Stimulated activated CD8-positive, alpha-beta memory T cell treated with anti-CD3 and anti-CD28 coated beads, Interleukin-15, amount 100 ng/mL, for 4 hours (primary cell): ENCODE measurements around the gene ATP8B3.
"Not testable (repeated sequence)": the region's sequence is repeated elsewhere in the genome, so short reads cannot be mapped to it uniquely, and the experiment has no call there.

Experiments
- DNase-seq, 2 donors: peaks; one replicate each; pipeline ENCODE4 v3.0.0-alpha.2; 2020; ENCODE audit warnings: low read depth in 2 of 2

The ATP8B3 gene

DNA sequence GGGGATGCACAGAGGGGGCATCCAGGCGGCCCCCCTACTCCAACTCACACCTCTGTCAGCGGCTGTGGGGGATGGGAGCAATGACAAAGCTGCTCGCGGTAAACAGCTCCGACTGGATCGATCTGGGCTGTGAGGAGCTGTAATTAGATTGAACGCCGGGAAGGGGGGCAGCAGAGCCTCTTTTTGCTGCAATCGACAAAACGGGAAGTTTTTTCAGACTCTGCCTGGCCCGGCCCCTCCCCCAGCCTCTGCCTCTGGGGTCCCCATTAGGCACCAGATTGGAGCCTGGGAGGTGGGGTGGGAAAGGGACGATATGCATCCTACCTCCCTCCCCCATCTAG is 42.5 kb downstream of the ATP8B3 start:
- no peak for DNase-seq

DNA sequence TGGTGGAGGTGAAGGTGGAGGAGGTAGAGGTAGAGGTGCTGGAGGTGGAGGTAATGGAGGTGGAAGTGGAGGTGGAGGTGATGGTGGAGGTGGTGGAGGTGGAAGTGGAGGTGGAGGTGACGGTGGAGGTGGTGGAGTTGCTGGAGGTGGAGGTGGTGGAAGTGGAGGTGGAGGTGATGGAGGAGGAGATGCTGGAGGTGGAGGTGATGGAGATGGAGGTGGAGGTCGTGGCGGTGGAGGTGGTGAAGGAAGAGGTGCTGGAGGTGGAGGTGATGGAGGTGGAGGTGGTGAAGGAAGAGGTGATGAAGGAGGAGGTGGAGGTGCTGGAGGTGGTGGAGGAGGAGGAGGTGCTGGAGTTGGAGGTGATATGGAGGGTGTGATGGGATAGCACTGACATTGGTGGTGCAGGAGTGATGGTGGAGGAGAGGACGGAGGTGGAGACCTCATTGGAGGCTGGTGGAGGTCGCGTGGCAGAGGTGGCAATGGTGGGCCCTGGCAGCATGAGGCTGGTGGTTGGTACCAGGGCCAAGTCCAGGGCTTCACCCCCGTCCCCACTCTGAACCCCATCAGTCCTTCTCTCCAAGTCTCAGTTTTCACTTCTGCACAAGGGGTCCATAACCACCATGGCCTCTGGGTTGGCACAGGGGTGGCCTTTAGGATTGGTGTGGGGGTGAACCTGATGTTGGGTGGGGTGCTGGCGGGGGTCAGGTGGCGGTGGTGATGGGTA is 43.0 kb downstream of the ATP8B3 start:
- no peak for DNase-seq

DNA sequence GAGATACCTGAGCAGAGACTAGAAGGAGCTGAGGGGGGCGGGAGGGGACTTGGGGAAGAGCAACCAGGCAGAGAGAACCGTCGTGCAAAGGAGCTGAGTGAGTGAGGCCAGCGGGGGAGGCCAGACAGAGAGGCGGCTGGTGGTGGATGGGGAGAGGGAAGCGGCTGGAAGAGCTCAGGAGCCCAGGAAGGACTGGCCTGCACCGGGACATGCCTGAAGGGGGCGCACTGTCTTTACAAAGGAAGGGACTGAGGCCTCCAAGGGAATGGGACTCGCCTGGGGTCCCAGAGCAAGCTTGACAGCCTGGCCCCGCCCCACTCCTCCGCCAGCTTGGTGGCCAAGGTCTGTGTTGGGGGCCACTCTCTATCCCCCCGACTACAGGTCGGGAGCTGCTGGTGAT is 43.8 kb downstream of the ATP8B3 start:
- no peak for DNase-seq

DNA sequence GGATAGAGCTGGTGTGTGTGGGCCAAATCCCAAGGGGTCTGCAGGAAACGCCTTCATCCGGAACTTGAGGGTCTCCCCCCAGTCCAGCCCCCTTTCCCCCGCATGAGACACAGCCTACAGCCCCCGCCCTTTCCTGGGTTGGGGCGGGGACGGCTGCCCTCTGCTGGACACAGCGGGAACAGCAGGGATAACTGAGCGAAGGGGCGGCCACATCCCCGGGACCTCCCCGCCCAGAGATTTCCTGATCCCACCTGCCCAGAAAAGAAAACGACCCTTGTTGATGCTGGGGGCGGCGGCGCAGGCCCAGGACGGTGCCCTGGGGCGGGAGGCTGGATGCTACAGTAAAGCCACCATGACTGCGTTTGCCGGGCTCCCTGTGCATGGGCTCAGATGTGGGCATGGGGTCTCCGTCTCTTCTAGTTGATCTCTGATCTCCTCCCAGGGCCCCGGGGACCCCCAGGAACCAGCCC is 44.6 kb downstream of the ATP8B3 start:
- peak in 1 of 2 donors; percentile 23 for DNase-seq

DNA sequence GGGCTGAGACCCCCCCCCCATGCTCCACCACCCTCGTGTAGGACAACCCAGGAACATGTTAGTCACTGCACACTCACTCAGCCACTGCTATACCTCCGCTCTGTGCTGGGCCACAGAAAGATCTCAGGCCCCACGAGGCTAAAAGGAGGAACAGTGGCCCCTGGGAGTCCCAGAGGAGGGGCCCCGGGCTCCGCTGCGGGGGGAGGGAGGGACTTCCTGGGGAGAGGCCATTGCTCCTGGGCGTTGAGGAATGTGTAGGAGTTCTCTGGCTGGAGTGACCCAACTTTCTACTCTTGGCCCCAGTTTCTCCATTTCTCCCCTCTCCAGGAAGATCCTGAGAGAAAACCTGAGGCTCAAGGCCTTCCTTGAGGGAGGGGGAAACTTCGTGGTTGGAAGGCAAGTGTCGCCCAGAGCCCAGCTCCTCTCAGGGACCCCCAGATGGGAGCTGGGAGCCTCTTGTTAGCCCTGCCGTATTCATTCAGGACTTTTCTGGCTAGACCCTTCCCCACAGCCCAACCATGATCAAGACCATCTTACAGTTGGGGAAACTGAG is 45.2 kb downstream of the ATP8B3 start:
- no peak for DNase-seq

GRCh38 chr19:1765904-1766799 is 45.9 kb downstream of the ATP8B3 start:
- no peak for DNase-seq

- DNase-seq: no peak
Measured at GRCh38 chr19:1765232-1765903, 46.7 kb downstream of the ATP8B3 start.

- no peak for DNase-seq
Measured at GRCh38 chr19:1764729-1765128, 47.3 kb downstream of the ATP8B3 start.

GRCh38 chr19:1763648-1764639 is 48.1 kb downstream of the ATP8B3 start:
- DNase-seq: no peak

DNA sequence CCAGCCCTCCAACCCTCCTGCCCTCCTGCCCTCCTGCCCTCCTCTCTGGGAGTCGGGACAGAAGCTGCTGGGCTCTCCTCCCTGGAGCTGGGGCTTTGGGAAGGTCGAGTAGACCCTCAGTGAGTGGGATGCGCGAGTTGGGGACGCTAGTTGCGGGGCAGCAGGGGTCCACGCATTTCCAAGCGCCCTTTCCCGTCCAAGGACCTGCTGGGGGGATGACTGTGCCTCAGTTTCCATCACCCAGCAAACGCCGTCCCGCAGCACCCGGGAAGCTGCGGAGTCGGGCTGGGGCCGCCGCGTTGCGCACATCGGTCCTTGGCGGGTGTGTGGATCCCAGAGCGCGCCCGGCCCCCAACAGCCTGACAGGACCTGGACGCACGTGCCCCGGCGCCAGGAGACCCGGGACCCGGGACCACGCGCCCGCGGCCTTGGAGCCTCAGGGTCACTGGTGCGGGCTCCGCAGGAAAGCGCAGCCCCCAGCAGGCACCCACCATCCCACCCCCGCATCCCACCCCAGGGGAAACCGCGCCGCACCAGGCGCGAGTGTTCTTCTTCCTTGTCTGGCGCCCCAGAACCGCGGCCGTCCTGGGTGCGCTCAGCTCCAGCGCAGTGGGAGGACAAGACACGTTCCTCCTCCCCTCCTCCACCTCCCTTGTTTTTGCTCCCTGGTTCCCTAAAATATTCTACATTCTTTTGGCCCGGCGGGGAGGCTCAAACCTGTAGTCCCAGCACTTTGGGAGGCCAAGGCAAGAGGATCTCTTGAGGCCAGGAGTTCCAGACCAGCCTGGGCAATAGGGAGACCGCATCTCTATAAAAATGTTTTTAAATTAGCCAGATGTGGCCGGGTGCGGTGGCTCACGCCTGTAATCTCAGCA is 49.6 kb downstream of the ATP8B3 start:
- DNase-seq: no peak

- DNase-seq: no peak
Measured at GRCh38 chr19:1761528-1762242, 50.4 kb downstream of the ATP8B3 start.

- not testable (repeated sequence) for DNase-seq
Measured at GRCh38 chr19:1760786-1761527, 51.1 kb downstream of the ATP8B3 start.

- DNase-seq: no peak
Measured at GRCh38 chr19:1760020-1760419, 52.1 kb downstream of the ATP8B3 start.

GRCh38 chr19:1758959-1759903 is 52.8 kb downstream of the ATP8B3 start:
- no peak for DNase-seq

DNA sequence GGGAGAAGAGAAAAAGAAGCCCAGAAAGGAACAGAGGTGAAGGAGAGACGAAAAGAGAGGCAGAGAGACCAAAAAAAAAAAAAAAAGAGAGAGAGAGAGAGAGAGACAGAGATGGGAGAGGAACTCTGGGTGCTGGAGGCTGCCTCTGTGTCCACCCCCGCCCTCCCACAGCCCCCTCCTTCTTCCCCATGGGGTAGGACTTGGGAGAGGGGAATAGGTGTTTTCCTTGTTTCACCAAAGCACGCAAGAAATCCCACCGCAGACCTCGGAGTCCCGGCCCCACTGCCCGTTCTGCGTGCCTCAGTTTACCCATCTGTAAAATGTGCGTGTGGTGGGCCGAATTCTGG is 53.9 kb downstream of the ATP8B3 start:
- no peak for DNase-seq

DNA sequence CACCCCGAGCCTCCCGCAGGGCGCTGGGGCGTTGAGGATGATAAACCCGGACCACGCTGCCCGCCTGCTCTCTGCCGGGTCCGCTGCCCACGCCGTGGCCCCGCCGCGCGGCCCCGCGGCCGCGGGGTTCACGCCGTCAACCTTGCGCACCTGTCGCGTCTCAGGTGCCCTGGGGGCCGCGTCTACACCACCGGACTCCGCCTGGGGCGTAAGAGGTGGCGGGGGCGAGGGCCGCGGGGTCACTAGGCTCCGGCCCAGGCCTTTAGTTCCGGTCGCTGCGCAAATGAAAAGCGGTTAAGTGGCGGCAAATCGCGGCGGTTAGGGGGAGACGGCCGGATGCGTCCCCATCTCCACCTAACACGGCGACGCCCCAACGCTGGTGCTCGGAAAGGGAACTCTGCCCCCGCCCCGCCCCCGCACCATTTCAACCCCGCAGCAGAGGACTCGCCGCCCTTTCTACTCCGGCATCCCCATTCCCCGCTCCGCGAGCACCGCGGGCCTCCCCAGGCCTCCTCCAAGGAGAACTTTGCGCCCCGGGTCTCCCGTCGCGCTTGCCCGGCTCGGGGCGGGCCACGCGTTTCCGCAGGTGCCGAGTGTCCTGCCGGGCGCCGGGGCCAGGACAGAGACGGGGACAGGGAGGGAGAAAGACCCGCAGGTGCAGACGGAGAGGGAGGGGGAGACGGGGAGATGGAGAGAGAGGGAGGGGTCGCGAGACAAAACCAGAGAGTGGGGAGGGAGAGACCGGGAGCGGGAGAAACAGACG is 54.4 kb downstream of the ATP8B3 start:
- no peak for DNase-seq
